Spleen (tissue), 7 donors: Measurements from ENCODE around the gene RCAN3.

Experiments
- CTCF ChIP-seq, 11 experiments: fragments of 200-600 bp in 7 of 11; fragments of 450-650 bp in 4 of 11; sonication (generic) in 4 of 11; IDR thresholded peaks in 8 of 11; conservative IDR thresholded peaks in 3 of 11; 1 replicate in 7 of 11; 2 replicates in 4 of 11; pipeline versions ENCODE4 v1.4.0 to v1.8.0; 2016 to 2021; ENCODE audit warnings: antibody characterized with exemption in 11 of 11, inconsistent platforms in 4 of 11, mild to moderate bottlenecking in 1 of 11
- POLR2A ChIP-seq, 3 donors: fragments of 450-650 bp; IDR thresholded peaks; one replicate each; pipeline ENCODE4 v1.5.1; 2017; ENCODE audit warnings: antibody characterized with exemption in 3 of 3, mild to moderate bottlenecking in 1 of 3
- POLR2AphosphoS5 ChIP-seq, 3 donors: sonication (generic); formaldehyde crosslinking; IDR thresholded peaks; one replicate each; pipeline ENCODE4 v1.5.1; 2017; ENCODE audit warnings: antibody characterized with exemption in 3 of 3
- donor health status: DM: no; HTN: no; CAD: no; lungs with moderate emphysema.
- donor health status: DM: no; HTN: no; CAD: no.
- donor health status: DM: no; HTN: no; CAD: no.

GRCh38 chr1:24556414-24556795 is 53.8 kb downstream of the RCAN3 start:
- TF ChIP-seq POLR2AphosphoS5 (IDR thresholded peaks at IDR 0.05) (no peak), CTCF (IDR thresholded peaks at IDR 0.05 in 8 of 11, conservative IDR thresholded peaks at IDR 0.05 in 3 of 11) (no peak), POLR2A (IDR thresholded peaks at IDR 0.05) (no peak)
